WTC11 (cell line): ENCODE measurements around the gene ACOXL. TPM values are rescaled to one million over a fixed set of nuclear protein-coding genes. Genes with fewer than 3 reads are reported as not detected.

Experiments
- ATAC-seq: fragments of 200-7000 bp; cut with Tn5 transposase; 2 replicates; pipeline ENCODE4 v1.10.0; 2021; ENCODE audit warnings: mild to moderate bottlenecking, moderate library complexity
- CTCF ChIA-PET: fragments of 300-600 bp; sonication (Branson Sonifier 250); formaldehyde crosslinking; loops from one replicate; lab custom pipeline; 2021; ENCODE audit warnings: antibody characterized with exemption; lab: Charles Lee
- POLR2A ChIA-PET: fragments of 350-600 bp; sonication (Branson Sonifier 250); formaldehyde crosslinking; loops from one replicate; lab custom pipeline; 2021; ENCODE audit warnings: antibody characterized with exemption; lab: Charles Lee
- DNase-seq: peaks from one replicate; pipeline ENCODE4 v3.0.0; 2021; ENCODE audit warnings: low spot score
- H3K27ac Mint-ChIP-seq: 2 replicates; pipeline ENCODE4 v1.8.0; 2021; ENCODE audit warnings: mixed read lengths
- H3K27me3 Mint-ChIP-seq: 2 replicates; pipeline ENCODE4 v1.8.0; 2021; ENCODE audit warnings: low read depth, mild to moderate bottlenecking, moderate library complexity, mixed read lengths
- H3K36me3 Mint-ChIP-seq: 2 replicates; pipeline ENCODE4 v1.8.0; 2021; ENCODE audit warnings: mixed read lengths
- H3K4me1 Mint-ChIP-seq: 2 replicates; pipeline ENCODE4 v1.8.0; 2022; ENCODE audit warnings: mixed read lengths
- H3K4me3 Mint-ChIP-seq: 2 replicates; pipeline ENCODE4 v1.8.0; 2021; ENCODE audit warnings: mild to moderate bottlenecking, moderate library complexity, mixed read lengths
- H3K9me3 Mint-ChIP-seq: 2 replicates; pipeline ENCODE4 v1.8.0; 2021; ENCODE audit warnings: mixed read lengths
- CREB1 ChIP-seq: sonication (generic); formaldehyde crosslinking; IDR thresholded peaks from 2 replicates; pipeline ENCODE4 v1.8.0; 2023; ENCODE audit warnings: mild to moderate bottlenecking, missing genetic modification reagents
- ELF4 ChIP-seq: sonication (generic); formaldehyde crosslinking; IDR thresholded peaks from 2 replicates; pipeline ENCODE4 v1.8.1; 2022; ENCODE audit warnings: low read depth, mild to moderate bottlenecking, moderate library complexity, missing genetic modification reagents
- ETV6 ChIP-seq: sonication (generic); formaldehyde crosslinking; IDR thresholded peaks from 2 replicates; pipeline ENCODE4 v1.8.1; 2022; ENCODE audit warnings: mild to moderate bottlenecking, missing genetic modification reagents
- KAT7 ChIP-seq: sonication (generic); formaldehyde crosslinking; IDR thresholded peaks from 2 replicates; pipeline ENCODE4 v1.8.1; 2023; ENCODE audit warnings: missing genetic modification reagents, mild to moderate bottlenecking, borderline replicate concordance
- NFE2L1 ChIP-seq: sonication (generic); formaldehyde crosslinking; IDR thresholded peaks from 2 replicates; pipeline ENCODE4 v1.8.1; 2023; ENCODE audit warnings: missing genetic modification reagents
- OVOL2 ChIP-seq: fragments of 250-450 bp; sonication (Bioruptor Pico); IDR thresholded peaks from 2 replicates; pipeline ENCODE4 v1.9.0; 2021; ENCODE audit warnings: mild to moderate bottlenecking, borderline replicate concordance
- PRRX2 ChIP-seq: fragments of 250-450 bp; sonication (Bioruptor Pico); IDR thresholded peaks from 2 replicates; pipeline ENCODE4 v1.8.0; 2021; ENCODE audit warnings: mild to moderate bottlenecking
- TEAD4 ChIP-seq: sonication (generic); formaldehyde crosslinking; IDR thresholded peaks from 2 replicates; pipeline ENCODE4 v1.8.0; 2022; ENCODE audit warnings: mild to moderate bottlenecking, missing genetic modification reagents
- ZBTB21 ChIP-seq: sonication (generic); formaldehyde crosslinking; IDR thresholded peaks from 2 replicates; pipeline ENCODE4 v1.8.1; 2023; ENCODE audit warnings: mild to moderate bottlenecking, missing genetic modification reagents, borderline replicate concordance
- ZNF423 ChIP-seq: fragments of 250-450 bp; sonication (Bioruptor Pico); IDR thresholded peaks from 2 replicates; pipeline ENCODE4 v2.1.2; 2022; ENCODE audit warnings: mild to moderate bottlenecking, moderate library complexity
- total RNA-seq: library from RNA; stranded (reverse); gene quantifications from 3 replicates; pipeline ENCODE4 v1.2.3, GENCODE V29; 2021
- TF ChIP-seq, protein P1 (sequence below): sonication (generic); formaldehyde crosslinking; IDR thresholded peaks from 2 replicates; pipeline ENCODE4 v1.8.1; 2023; ENCODE audit warnings: mild to moderate bottlenecking, missing genetic modification reagents, borderline replicate concordance
- TF ChIP-seq, protein P2 (sequence below): sonication (generic); formaldehyde crosslinking; IDR thresholded peaks from 2 replicates; pipeline ENCODE4 v1.8.0; 2023; ENCODE audit warnings: mild to moderate bottlenecking, missing genetic modification reagents
- TF ChIP-seq, protein P3 (sequence below): sonication (generic); formaldehyde crosslinking; IDR thresholded peaks from 2 replicates; pipeline ENCODE4 v1.8.0; 2022; ENCODE audit warnings: mild to moderate bottlenecking, missing genetic modification reagents
- TF ChIP-seq, protein P4 (sequence below): sonication (generic); formaldehyde crosslinking; IDR thresholded peaks from 2 replicates; pipeline ENCODE4 v1.8.1; 2023; ENCODE audit warnings: mild to moderate bottlenecking, missing genetic modification reagents, moderate library complexity
- TF ChIP-seq, protein P5 (sequence below): sonication (generic); formaldehyde crosslinking; IDR thresholded peaks from 2 replicates; pipeline ENCODE4 v1.8.1; 2023; ENCODE audit warnings: mild to moderate bottlenecking, moderate library complexity, missing genetic modification reagents
- TF ChIP-seq, protein P6 (sequence below): sonication (generic); formaldehyde crosslinking; IDR thresholded peaks from 2 replicates; pipeline ENCODE4 v1.8.1; 2022; ENCODE audit warnings: low read depth, mild to moderate bottlenecking, moderate library complexity, missing genetic modification reagents, borderline replicate concordance
- TF ChIP-seq, protein P7 (sequence below): sonication (generic); formaldehyde crosslinking; IDR thresholded peaks from 2 replicates; pipeline ENCODE4 v1.8.1; 2022; ENCODE audit warnings: missing genetic modification reagents, borderline replicate concordance

The ACOXL gene
- total RNA-seq, 1 experiment from 2014 or later, result 14.9 TPM

DNA sequence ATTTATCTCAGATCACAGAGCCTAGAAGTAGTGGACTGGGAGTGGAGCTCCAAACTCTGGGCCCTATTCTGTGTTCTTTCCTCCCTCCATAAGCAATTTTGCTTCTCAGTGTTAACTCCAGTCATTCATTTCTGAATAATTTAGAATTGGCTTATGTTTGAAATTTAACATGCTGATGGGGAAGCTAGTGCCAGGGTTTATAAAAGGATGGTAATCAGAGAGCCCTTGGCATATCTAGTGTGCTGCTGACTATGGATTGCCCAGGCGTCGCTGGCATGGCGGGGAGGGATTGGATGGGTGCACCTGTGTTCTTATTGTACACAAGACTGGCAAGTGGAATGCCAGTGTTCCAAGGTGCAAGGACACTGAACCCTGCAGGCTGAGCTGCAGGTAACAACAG, 177.1 kb downstream of the ACOXL start:
- Mint-ChIP-seq H3K27ac (no peak overlapping the region), H3K9me3 (peaks cover 21% of the 10 kb centered on the region), H3K4me1 (peaks cover 7% of the 10 kb centered on the region), H3K36me3 (peaks cover 10% of the 10 kb centered on the region), H3K4me3 (no peak overlapping the region), H3K27me3 (no peaks in the 10 kb centered on the region)
- POLR2A ChIA-PET, result no interaction called here
- ATAC-seq (no peak), DNase-seq (no peak)
- CTCF ChIA-PET, result no interaction called here
- TF ChIP-seq ZNF423 (CRISPR knock-in tag), result no peak
- no peak for TF ChIP-seq ZBTB21 (CRISPR knock-in tag)
- TF ChIP-seq, protein P1, sequence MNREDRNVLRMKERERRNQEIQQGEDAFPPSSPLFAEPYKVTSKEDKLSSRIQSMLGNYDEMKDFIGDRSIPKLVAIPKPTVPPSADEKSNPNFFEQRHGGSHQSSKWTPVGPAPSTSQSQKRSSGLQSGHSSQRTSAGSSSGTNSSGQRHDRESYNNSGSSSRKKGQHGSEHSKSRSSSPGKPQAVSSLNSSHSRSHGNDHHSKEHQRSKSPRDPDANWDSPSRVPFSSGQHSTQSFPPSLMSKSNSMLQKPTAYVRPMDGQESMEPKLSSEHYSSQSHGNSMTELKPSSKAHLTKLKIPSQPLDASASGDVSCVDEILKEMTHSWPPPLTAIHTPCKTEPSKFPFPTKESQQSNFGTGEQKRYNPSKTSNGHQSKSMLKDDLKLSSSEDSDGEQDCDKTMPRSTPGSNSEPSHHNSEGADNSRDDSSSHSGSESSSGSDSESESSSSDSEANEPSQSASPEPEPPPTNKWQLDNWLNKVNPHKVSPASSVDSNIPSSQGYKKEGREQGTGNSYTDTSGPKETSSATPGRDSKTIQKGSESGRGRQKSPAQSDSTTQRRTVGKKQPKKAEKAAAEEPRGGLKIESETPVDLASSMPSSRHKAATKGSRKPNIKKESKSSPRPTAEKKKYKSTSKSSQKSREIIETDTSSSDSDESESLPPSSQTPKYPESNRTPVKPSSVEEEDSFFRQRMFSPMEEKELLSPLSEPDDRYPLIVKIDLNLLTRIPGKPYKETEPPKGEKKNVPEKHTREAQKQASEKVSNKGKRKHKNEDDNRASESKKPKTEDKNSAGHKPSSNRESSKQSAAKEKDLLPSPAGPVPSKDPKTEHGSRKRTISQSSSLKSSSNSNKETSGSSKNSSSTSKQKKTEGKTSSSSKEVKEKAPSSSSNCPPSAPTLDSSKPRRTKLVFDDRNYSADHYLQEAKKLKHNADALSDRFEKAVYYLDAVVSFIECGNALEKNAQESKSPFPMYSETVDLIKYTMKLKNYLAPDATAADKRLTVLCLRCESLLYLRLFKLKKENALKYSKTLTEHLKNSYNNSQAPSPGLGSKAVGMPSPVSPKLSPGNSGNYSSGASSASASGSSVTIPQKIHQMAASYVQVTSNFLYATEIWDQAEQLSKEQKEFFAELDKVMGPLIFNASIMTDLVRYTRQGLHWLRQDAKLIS (CRISPR knock-in tag), result no peak
- TF ChIP-seq CREB1 (CRISPR knock-in tag), result no peak
- TF ChIP-seq ETV6 (CRISPR knock-in tag), result no peak
- TF ChIP-seq NFE2L1 (CRISPR knock-in tag), result no peak
- no peak for TF ChIP-seq KAT7 (CRISPR knock-in tag)
- TF ChIP-seq, protein P2, sequence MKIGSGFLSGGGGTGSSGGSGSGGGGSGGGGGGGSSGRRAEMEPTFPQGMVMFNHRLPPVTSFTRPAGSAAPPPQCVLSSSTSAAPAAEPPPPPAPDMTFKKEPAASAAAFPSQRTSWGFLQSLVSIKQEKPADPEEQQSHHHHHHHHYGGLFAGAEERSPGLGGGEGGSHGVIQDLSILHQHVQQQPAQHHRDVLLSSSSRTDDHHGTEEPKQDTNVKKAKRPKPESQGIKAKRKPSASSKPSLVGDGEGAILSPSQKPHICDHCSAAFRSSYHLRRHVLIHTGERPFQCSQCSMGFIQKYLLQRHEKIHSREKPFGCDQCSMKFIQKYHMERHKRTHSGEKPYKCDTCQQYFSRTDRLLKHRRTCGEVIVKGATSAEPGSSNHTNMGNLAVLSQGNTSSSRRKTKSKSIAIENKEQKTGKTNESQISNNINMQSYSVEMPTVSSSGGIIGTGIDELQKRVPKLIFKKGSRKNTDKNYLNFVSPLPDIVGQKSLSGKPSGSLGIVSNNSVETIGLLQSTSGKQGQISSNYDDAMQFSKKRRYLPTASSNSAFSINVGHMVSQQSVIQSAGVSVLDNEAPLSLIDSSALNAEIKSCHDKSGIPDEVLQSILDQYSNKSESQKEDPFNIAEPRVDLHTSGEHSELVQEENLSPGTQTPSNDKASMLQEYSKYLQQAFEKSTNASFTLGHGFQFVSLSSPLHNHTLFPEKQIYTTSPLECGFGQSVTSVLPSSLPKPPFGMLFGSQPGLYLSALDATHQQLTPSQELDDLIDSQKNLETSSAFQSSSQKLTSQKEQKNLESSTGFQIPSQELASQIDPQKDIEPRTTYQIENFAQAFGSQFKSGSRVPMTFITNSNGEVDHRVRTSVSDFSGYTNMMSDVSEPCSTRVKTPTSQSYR, result no peak

DNA sequence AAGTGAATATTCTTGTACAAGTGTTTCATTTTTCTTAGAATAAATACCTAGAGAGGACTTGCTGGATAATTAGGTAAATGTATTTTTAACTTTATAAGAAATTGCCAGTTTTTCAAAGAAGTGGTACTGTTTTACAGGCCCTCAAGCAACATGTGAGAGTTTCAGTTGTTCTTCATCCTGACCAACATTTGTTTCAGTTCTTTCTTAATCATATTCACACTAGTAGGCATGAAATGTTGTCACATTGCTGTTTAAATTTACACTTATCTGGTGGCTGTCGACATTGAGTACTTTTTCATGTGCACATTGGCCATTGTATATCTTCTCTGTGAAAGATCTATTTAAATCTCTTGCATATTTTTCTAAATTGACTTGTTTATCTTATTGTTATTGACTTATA, 178.1 kb downstream of the ACOXL start:
- CTCF ChIA-PET, result no interaction called here
- peaks cover 10% of the 10 kb centered on the region for H3K36me3 Mint-ChIP-seq
- peaks cover 21% of the 10 kb centered on the region for H3K9me3 Mint-ChIP-seq
- POLR2A ChIA-PET, result no interaction called here
- no peak overlapping the region for H3K27ac Mint-ChIP-seq
- ATAC-seq (no peak), DNase-seq (no peak)
- H3K4me1 Mint-ChIP-seq, result no peaks in the 10 kb centered on the region; the same call in 1 of the 2 replicates
- no peak overlapping the region for H3K4me3 Mint-ChIP-seq
- H3K27me3 Mint-ChIP-seq, result no peaks in the 10 kb centered on the region
- TF ChIP-seq CREB1 (CRISPR knock-in tag), result no peak
- TF ChIP-seq, protein P3, sequence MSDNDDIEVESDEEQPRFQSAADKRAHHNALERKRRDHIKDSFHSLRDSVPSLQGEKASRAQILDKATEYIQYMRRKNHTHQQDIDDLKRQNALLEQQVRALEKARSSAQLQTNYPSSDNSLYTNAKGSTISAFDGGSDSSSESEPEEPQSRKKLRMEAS (CRISPR knock-in tag), result no peak
- no peak for TF ChIP-seq PRRX2 (CRISPR knock-in tag)
- TF ChIP-seq TEAD4 (CRISPR knock-in tag), result no peak
- TF ChIP-seq, protein P4, sequence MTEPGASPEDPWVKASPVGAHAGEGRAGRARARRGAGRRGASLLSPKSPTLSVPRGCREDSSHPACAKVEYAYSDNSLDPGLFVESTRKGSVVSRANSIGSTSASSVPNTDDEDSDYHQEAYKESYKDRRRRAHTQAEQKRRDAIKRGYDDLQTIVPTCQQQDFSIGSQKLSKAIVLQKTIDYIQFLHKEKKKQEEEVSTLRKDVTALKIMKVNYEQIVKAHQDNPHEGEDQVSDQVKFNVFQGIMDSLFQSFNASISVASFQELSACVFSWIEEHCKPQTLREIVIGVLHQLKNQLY (CRISPR knock-in tag), result no peak
- TF ChIP-seq, protein P5, sequence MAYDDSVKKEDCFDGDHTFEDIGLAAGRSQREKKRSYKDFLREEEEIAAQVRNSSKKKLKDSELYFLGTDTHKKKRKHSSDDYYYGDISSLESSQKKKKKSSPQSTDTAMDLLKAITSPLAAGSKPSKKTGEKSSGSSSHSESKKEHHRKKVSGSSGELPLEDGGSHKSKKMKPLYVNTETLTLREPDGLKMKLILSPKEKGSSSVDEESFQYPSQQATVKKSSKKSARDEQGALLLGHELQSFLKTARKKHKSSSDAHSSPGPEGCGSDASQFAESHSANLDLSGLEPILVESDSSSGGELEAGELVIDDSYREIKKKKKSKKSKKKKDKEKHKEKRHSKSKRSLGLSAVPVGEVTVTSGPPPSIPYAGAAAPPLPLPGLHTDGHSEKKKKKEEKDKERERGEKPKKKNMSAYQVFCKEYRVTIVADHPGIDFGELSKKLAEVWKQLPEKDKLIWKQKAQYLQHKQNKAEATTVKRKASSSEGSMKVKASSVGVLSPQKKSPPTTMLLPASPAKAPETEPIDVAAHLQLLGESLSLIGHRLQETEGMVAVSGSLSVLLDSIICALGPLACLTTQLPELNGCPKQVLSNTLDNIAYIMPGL, result no peak
- TF ChIP-seq, protein P6, sequence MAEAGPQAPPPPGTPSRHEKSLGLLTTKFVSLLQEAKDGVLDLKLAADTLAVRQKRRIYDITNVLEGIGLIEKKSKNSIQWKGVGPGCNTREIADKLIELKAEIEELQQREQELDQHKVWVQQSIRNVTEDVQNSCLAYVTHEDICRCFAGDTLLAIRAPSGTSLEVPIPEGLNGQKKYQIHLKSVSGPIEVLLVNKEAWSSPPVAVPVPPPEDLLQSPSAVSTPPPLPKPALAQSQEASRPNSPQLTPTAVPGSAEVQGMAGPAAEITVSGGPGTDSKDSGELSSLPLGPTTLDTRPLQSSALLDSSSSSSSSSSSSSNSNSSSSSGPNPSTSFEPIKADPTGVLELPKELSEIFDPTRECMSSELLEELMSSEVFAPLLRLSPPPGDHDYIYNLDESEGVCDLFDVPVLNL (CRISPR knock-in tag), result no peak
- no peak for TF ChIP-seq ZBTB21 (CRISPR knock-in tag)
- TF ChIP-seq, protein P1 (CRISPR knock-in tag), result no peak
- TF ChIP-seq, protein P7, sequence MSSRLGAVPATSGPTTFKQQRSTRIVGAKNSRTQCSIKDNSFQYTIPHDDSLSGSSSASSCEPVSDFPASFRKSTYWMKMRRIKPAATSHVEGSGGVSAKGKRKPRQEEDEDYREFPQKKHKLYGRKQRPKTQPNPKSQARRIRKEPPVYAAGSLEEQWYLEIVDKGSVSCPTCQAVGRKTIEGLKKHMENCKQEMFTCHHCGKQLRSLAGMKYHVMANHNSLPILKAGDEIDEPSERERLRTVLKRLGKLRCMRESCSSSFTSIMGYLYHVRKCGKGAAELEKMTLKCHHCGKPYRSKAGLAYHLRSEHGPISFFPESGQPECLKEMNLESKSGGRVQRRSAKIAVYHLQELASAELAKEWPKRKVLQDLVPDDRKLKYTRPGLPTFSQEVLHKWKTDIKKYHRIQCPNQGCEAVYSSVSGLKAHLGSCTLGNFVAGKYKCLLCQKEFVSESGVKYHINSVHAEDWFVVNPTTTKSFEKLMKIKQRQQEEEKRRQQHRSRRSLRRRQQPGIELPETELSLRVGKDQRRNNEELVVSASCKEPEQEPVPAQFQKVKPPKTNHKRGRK, result no peak
- no peak for TF ChIP-seq ELF4
- TF ChIP-seq OVOL2, result no peak
- no peak for TF ChIP-seq KAT7 (CRISPR knock-in tag)
